ENCODE data around the gene PRKN.

The PRKN gene

DNA sequence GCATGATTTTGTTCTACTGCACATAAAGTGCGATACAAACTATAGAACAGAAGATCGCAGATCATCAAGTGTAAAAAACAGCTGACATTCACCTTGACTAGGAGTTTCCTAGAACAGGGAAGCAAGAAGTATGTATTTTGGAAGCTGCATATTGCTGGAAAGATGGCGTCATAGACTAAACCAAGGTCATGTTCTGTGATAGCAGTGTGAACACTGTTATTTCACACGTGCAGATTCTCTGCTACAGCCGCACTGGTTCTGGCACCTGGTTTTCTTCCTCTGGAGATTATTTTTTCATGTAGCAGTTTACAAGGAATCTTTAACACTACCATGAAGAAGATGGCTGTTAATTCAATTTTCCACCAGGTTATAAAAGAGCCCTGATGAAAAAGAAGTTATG is 681.2 kb downstream of the PRKN start:
- no peaks in the 10 kb centered on the region for H3K36me3 ChIP-seq (ENCODE audit: control insufficient read depth in 2 of 2, insufficient read depth in 1 of 2, low read length in 2 of 2)
- no peak for TF ChIP-seq ZNF292 (tag by site-specific recombination; IDR thresholded peaks at IDR 0.05; ENCODE audit: borderline replicate concordance, low read depth)
- TF ChIP-seq ZNF23 (tag by site-specific recombination; IDR thresholded peaks at IDR 0.05; ENCODE audit: borderline replicate concordance) = no peak
- TF ChIP-seq SP3 (tag by site-specific recombination; IDR thresholded peaks at IDR 0.05) = no peak
- TF ChIP-seq, protein P1, sequence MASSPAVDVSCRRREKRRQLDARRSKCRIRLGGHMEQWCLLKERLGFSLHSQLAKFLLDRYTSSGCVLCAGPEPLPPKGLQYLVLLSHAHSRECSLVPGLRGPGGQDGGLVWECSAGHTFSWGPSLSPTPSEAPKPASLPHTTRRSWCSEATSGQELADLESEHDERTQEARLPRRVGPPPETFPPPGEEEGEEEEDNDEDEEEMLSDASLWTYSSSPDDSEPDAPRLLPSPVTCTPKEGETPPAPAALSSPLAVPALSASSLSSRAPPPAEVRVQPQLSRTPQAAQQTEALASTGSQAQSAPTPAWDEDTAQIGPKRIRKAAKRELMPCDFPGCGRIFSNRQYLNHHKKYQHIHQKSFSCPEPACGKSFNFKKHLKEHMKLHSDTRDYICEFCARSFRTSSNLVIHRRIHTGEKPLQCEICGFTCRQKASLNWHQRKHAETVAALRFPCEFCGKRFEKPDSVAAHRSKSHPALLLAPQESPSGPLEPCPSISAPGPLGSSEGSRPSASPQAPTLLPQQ (tag by site-specific recombination; IDR thresholded peaks at IDR 0.05) = no peak
- TF ChIP-seq ZNF175 (tag by site-specific recombination; IDR thresholded peaks at IDR 0.05) = no peak
- no peak overlapping the region for H3K27ac ChIP-seq (ENCODE audit: extremely low read depth, low read depth, low read length)
- H3K4me1 ChIP-seq (ENCODE audit: control insufficient read depth, insufficient read depth, low read length) = no peaks in the 10 kb centered on the region
- H3K4me3 ChIP-seq (ENCODE audit: low read depth, low read length) = no peak overlapping the region
- H3K9me3 ChIP-seq (ENCODE audit: control insufficient read depth, insufficient read depth, low read depth, low read length) = no peaks in the 10 kb centered on the region; the same call in 1 of the 2 replicates
- POLR2A ChIA-PET = no interaction called here
- CTCF ChIA-PET = no interaction called here

DNA sequence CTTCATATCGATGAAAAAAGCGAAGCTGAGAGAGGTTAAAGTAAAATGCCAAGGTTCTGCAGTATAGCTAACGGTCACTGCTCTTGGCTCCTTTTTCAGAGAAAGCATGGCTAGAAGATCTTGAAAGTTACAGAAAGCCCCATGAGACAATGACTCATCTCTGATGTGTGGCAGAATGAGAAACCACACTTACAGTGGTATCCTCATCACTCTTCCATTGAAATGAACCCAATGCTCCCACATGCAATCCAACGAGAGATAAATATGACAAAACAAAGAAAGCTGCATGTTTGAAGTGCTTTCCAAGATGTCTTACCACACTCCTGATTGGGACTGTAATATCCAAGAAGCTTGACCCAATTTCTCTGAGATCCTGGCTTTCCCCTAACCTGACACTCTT is 694.9 kb downstream of the PRKN start:
- TF ChIP-seq ZSCAN30 (tag by site-specific recombination; IDR thresholded peaks at IDR 0.05) = no peak
- TF ChIP-seq, protein P2, sequence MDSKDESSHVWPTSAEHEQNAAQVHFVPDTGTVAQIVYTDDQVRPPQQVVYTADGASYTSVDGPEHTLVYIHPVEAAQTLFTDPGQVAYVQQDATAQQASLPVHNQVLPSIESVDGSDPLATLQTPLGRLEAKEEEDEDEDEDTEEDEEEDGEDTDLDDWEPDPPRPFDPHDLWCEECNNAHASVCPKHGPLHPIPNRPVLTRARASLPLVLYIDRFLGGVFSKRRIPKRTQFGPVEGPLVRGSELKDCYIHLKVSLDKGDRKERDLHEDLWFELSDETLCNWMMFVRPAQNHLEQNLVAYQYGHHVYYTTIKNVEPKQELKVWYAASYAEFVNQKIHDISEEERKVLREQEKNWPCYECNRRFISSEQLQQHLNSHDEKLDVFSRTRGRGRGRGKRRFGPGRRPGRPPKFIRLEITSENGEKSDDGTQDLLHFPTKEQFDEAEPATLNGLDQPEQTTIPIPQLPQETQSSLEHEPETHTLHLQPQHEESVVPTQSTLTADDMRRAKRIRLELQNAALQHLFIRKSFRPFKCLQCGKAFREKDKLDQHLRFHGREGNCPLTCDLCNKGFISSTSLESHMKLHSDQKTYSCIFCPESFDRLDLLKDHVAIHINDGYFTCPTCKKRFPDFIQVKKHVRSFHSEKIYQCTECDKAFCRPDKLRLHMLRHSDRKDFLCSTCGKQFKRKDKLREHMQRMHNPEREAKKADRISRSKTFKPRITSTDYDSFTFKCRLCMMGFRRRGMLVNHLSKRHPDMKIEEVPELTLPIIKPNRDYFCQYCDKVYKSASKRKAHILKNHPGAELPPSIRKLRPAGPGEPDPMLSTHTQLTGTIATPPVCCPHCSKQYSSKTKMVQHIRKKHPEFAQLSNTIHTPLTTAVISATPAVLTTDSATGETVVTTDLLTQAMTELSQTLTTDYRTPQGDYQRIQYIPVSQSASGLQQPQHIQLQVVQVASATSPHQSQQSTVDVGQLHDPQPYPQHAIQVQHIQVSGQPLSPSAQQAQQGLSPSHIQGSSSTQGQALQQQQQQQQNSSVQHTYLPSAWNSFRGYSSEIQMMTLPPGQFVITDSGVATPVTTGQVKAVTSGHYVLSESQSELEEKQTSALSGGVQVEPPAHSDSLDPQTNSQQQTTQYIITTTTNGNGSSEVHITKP (tag by site-specific recombination; IDR thresholded peaks at IDR 0.05) = no peak
- TF ChIP-seq ZNF571 (tag by site-specific recombination; IDR thresholded peaks at IDR 0.05) = no peak
- no peak for TF ChIP-seq ZNF621 (tag by site-specific recombination; IDR thresholded peaks at IDR 0.05)
- TF ChIP-seq ZNF184 (tag by site-specific recombination; IDR thresholded peaks at IDR 0.05) = no peak
- no peak for TF ChIP-seq ZNF473 (tag by site-specific recombination; IDR thresholded peaks at IDR 0.05)
- TF ChIP-seq ZNF830 (tag by site-specific recombination; IDR thresholded peaks at IDR 0.05; ENCODE audit: low read depth) = no peak
- TF ChIP-seq ZNF585B (tag by site-specific recombination; IDR thresholded peaks at IDR 0.05) = no peak
- TF ChIP-seq ZNF354C (tag by site-specific recombination; IDR thresholded peaks at IDR 0.05; ENCODE audit: borderline replicate concordance, low read depth) = no peak
- no peak for TF ChIP-seq ZNF768 (tag by site-specific recombination; IDR thresholded peaks at IDR 0.05)
- TF ChIP-seq, protein P3, sequence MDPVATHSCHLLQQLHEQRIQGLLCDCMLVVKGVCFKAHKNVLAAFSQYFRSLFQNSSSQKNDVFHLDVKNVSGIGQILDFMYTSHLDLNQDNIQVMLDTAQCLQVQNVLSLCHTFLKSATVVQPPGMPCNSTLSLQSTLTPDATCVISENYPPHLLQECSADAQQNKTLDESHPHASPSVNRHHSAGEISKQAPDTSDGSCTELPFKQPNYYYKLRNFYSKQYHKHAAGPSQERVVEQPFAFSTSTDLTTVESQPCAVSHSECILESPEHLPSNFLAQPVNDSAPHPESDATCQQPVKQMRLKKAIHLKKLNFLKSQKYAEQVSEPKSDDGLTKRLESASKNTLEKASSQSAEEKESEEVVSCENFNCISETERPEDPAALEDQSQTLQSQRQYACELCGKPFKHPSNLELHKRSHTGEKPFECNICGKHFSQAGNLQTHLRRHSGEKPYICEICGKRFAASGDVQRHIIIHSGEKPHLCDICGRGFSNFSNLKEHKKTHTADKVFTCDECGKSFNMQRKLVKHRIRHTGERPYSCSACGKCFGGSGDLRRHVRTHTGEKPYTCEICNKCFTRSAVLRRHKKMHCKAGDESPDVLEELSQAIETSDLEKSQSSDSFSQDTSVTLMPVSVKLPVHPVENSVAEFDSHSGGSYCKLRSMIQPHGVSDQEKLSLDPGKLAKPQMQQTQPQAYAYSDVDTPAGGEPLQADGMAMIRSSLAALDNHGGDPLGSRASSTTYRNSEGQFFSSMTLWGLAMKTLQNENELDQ (tag by site-specific recombination; IDR thresholded peaks at IDR 0.05; ENCODE audit: low read depth) = no peak
- TF ChIP-seq SCRT2 (tag by site-specific recombination; IDR thresholded peaks at IDR 0.05) = no peak
- no peak for TF ChIP-seq ZNF169 (tag by site-specific recombination; IDR thresholded peaks at IDR 0.05)
- no peak for TF ChIP-seq ZNF623 (tag by site-specific recombination; IDR thresholded peaks at IDR 0.05)
- Histone ChIP-seq H3K9me3 (ENCODE audit: control insufficient read depth, insufficient read depth, low read depth, low read length) (no peaks in the 10 kb centered on the region), H3K27ac (ENCODE audit: extremely low read depth, low read depth, low read length) (no peak overlapping the region), H3K4me3 (ENCODE audit: low read depth, low read length) (no peak overlapping the region), H3K4me1 (ENCODE audit: control insufficient read depth, insufficient read depth, low read length) (no peaks in the 10 kb centered on the region), H3K36me3 (ENCODE audit: control insufficient read depth in 2 of 2, insufficient read depth in 1 of 2, low read length in 2 of 2) (no peaks in the 10 kb centered on the region)
- ChIA-PET POLR2A (no interaction called here), CTCF (no interaction called here)
